DMS53 treated with DMSO at 0.1 percent for 48 hours (cell line): ENCODE results near the gene SPEF1.

Experiments used
- DNase-seq: peaks from one replicate; lab custom pipeline; 2025; ENCODE audit not compliant: unreplicated experiment; lab: John Stamatoyannopoulos, UW

SPEF1 gene

GRCh38 chr20:3751305-3751674 is 30.0 kb downstream of the SPEF1 start:
- DNase-seq = no peak

DNA sequence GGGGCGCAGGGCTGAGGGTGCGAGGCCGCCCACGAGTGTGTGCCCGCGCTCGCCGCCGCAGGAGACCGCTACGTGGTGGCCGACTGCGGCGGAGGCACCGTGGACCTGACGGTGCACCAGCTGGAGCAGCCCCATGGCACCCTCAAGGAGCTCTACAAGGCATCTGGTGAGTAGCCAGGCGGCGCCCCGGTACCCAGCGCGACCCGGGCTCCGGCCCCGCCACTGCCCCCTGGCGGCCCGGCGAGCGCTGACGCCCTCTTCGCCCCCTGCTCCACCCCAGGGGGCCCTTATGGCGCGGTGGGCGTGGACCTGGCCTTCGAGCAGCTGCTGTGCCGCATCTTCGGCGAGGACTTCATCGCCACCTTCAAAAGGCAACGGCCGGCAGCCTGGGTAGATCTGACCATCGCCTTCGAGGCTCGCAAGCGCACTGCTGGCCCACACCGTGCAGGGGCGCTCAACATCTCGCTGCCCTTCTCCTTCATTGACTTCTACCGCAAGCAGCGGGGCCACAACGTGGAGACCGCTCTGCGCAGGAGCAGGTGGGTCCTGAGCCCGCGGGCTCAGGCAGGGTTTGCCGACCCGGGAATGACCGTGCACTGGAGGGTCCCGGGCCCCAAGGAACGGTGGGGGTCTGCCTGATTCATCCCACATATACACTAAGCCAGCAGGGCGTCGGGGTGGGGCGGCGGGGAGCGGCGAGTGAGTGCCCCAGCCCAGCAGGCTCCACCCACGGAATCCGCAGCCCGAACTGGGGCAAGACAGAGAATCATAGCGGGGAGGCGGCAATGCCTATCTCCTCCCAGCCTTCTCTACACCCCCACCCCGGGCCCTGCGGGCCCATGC is 31.3 kb downstream of the SPEF1 start:
- DNase-seq = peak; percentile 71

DNA sequence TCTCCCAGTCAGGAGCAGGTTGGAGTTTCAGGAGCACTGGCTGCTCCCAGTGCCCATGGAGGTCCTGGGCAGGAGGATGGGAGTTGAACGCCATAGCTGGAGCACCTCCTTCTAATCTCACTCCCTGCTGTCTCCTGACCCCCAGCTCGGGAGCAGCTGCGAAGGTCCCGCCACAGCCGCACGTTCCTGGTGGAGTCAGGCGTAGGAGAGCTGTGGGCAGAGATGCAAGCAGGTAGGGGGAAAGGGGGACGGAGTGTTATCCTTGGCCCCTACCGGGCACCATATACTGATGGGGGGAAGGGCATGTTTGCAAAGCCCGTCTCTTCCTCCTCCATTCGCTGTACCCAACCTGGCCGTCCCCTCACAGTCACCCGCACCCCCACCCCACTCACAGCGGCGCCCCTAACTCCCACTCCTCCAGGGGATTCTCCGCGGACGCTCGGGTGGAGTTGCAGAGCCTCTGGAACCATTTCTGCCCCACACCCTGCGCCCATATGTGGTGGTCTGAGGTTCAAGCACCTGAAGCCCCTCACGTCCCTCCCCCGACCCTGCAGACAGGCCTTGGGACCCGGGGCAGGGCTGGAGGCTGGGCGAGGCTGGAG is 32.1 kb downstream of the SPEF1 start:
- no peak for DNase-seq

DNA sequence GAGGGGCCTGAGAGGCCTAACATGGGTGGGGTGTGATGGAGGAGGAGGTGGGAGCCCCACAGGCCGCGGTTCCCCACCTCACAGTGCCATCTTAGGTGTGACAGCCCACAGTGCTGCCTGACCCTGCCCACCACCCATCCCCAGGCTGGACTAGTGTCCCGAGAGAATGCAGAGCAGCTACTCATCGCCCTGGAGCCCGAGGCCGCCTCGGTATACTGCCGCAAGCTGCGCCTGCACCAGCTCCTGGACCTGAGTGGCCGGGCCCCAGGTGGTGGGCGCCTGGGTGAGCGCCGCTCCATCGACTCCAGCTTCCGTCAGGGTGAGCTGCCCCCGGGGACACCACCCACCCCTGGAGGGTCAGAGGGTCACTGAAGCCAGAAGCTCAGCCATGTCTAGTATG is 33.2 kb downstream of the SPEF1 start:
- no peak for DNase-seq

GRCh38 chr20:3747471-3747870 is 33.8 kb downstream of the SPEF1 start:
- no peak for DNase-seq

DNA sequence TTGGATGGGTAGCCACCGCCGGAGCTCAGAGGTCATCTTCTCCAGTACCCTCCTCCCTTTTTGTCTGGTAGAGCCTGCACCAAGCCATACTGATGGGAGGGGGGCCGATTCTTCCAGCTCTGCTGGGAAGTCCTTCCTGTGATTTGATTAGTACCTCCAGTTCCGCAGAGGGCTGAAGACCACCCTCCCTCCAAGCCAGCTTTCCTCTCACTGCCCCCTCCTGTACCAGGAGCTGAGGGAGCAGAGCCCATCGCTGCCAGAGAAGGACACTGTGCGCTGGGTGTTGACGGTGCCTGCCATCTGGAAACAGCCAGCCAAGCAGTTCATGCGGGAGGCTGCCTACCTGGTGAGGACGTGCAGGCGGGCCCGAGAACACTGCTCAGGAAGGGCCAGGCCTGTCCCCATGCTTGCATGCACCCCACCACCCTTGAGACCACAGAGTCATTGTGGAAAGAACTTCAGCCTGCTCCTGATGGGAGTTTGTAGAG is 35.5 kb downstream of the SPEF1 start:
- no peak for DNase-seq

GRCh38 chr20:3744806-3745685 is 36.2 kb downstream of the SPEF1 start:
- peak; percentile 60 for DNase-seq

DNA sequence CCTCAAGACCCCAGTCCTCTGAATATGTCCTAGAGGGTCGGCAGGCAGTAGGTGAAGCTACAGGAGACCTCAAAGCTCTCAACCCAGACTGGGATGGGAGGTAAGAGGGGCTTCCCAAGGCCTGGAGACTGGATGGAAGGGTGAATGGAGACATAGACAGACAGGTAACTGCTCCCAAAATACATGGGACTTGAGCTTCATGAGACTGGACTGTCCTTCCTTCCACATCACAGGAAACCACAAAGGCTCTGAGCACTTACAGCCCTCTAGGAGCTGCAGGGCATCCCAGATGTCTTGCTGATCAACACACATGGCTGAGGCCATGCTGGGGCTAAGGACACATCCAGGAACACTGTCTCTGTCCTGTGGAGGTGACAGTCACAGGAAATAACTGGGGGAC is 37.2 kb downstream of the SPEF1 start:
- no peak for DNase-seq

- DNase-seq = no peak
These were observed 38.0 kb downstream of the SPEF1 start for GRCh38 chr20:3743251-3743650.

DNA sequence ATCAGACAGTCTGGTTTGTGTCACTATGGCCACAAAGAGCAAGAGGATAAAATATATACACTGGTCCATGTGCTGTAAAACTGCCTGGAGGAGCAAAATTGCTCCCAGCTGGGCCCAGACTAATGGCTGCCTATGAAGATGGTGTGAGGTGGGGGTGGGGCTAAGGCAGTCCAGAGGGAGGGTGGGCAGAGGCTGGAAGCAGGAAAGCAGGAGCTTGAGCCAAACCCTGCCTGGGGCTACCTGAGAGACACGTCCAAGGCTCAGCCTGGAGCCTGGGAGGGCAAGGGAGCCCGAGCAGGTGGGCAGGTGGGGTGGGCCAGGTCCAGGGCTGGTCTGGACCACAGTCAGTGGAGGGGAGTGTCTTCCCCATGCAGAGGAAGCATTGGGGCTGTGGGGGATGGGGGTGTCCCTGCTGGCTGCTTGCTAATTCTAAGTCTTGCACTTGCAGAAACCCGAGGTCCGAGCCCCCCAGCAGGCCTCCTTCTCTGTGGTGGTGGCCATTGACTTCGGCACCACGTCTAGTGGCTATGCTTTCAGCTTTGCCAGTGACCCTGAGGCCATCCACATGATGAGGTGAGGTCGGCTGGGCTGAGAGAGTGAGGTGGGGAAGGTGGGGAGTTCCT is 39.3 kb downstream of the SPEF1 start:
- no peak for DNase-seq

GRCh38 chr20:3740615-3741301 is 40.5 kb downstream of the SPEF1 start:
- no peak for DNase-seq

- no peak for DNase-seq
These were observed 41.3 kb downstream of the SPEF1 start for GRCh38 chr20:3739926-3740451.

GRCh38 chr20:3739054-3739925 is 42.0 kb downstream of the SPEF1 start:
- no peak for DNase-seq

GRCh38 chr20:3738111-3739053 is 42.9 kb downstream of the SPEF1 start:
- no peak for DNase-seq

DNA sequence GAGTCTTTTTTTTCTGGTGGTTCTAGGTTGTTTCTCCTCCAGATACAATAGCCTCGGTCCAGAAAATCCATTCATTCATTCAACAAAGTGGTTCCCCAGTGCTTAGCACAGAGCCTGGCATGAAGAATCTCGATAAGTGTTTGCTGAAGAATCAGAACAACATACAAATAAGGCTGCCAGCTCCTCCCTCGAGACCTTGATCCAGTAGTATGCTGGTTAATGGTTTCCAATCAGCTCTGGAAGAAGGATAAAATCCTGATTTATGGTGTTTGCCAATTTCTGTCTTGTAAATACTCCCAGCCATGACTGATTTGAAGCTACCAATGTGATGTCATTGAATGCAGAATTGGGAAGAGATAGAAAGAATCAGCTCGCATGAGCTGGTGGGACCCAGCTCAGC is 45.5 kb downstream of the SPEF1 start:
- DNase-seq = no peak

DNA sequence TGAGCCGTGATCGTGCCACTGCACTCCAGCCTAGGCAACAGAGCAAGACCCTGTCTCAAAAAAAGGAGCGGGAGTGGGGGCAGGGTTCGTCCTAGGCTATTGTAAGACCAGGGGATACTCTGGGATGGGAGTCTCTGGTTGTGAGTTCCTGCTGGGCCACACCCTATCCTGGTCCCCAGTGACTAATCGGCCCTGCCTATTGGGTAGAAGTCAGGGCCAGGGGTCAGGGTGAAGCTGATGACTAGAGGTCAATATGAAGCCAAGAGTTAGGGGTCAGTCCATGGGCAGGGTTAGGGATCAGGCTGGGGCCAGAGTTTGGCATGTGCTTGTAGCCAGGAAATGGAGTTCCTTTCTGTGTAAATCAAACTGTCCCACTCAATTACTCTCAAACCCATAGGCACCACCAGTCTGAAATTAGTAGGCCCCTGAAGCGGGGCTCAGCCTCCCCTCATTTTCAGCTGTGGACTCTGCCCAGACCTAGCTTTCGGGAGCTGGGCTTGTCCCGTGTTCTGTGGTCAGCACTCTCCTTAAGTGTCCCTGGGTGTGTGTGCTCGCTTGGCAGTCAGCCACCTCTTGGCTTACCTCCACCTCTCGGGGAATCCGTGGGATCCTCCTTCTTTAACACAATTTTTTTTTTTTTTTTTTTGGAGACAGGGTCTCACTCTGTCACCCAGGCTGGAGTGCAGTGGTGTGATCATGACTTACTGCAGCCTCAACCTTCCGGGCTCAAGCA is 47.0 kb downstream of the SPEF1 start:
- no peak for DNase-seq

- DNase-seq = no peak
These were observed 47.9 kb downstream of the SPEF1 start for GRCh38 chr20:3733119-3733995.
